Measurements from ENCODE around the gene NPHP3.

NPHP3 gene

GRCh38 chr3:132682201-132682600, 40.0 kb downstream of the NPHP3 start:
- Histone ChIP-seq H2AFZ (ENCODE audit: low read depth, low read length, severe bottlenecking) (no peak overlapping the region), H3K79me2 (ENCODE audit: insufficient read depth, low read length) (no peaks in the 10 kb centered on the region), H3K36me3 (ENCODE audit: low read length) (no peaks in the 10 kb centered on the region), H3K4me3 (ENCODE audit: insufficient read depth, low read length, poor library complexity, severe bottlenecking) (no peak overlapping the region), H3K4me2 (ENCODE audit: low read depth, low read length, poor library complexity, severe bottlenecking) (no peak overlapping the region), H3K27me3 (ENCODE audit: low read length) (no peaks in the 10 kb centered on the region), H3K27ac (ENCODE audit: low read depth, low read length) (no peak overlapping the region), H3K9me2 (replicated peaks; ENCODE audit: insufficient read depth, low read length) (no peaks in the 10 kb centered on the region), H3K9ac (ENCODE audit: low read length) (no peak overlapping the region), H3K9me3 (ENCODE audit: insufficient read depth, low read length) (no peaks in the 10 kb centered on the region), H3F3A (ENCODE audit: insufficient read depth) (no peaks in the 10 kb centered on the region), H4K20me1 (ENCODE audit: low read depth, low read length) (no peaks in the 10 kb centered on the region)
- TF ChIP-seq EZH2phosphoT487 (conservative IDR thresholded peaks at IDR 0.05; ENCODE audit: low read length), result no peak
- no peak for TF ChIP-seq CTCF (IDR thresholded peaks at IDR 0.05; ENCODE audit: insufficient read depth, low read length, poor library complexity, severe bottlenecking)

DNA sequence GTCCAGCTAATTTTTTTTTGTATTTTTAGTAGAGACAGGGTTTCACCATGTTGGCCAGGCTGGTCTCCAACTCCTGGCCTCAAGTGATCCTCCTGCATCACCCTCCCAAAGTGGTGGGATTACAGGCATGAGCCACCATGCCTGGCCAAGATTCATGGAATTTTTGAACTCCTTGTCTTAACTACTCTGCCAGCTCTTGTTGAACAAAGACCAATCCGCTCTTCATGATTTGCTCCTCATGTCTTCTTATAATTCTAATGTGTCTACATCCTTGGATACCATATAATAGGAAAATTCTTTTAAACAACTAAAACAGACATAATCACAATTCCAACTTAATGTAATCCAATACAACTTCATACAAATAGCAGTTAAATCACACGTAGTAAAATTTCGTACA, 40.8 kb downstream of the NPHP3 start:
- no peaks in the 10 kb centered on the region for H3K9me2 ChIP-seq (replicated peaks; ENCODE audit: insufficient read depth, low read length)
- H2AFZ ChIP-seq (ENCODE audit: low read depth, low read length, severe bottlenecking), result no peak overlapping the region
- no peak overlapping the region for H3K4me3 ChIP-seq (ENCODE audit: insufficient read depth, low read length, poor library complexity, severe bottlenecking)
- H3K27ac ChIP-seq (ENCODE audit: low read depth, low read length), result no peak overlapping the region
- H4K20me1 ChIP-seq (ENCODE audit: low read depth, low read length), result no peaks in the 10 kb centered on the region
- H3K9ac ChIP-seq (ENCODE audit: low read length), result no peak overlapping the region
- H3K9me3 ChIP-seq (ENCODE audit: insufficient read depth, low read length), result no peaks in the 10 kb centered on the region
- H3K27me3 ChIP-seq (ENCODE audit: low read length), result no peaks in the 10 kb centered on the region
- no peaks in the 10 kb centered on the region for H3K36me3 ChIP-seq (ENCODE audit: low read length)
- H3K4me2 ChIP-seq (ENCODE audit: low read depth, low read length, poor library complexity, severe bottlenecking), result no peak overlapping the region
- TF ChIP-seq CTCF (IDR thresholded peaks at IDR 0.05; ENCODE audit: insufficient read depth, low read length, poor library complexity, severe bottlenecking), result no peak
- no peaks in the 10 kb centered on the region for H3F3A ChIP-seq (ENCODE audit: insufficient read depth)
- H3K79me2 ChIP-seq (ENCODE audit: insufficient read depth, low read length), result no peaks in the 10 kb centered on the region

DNA sequence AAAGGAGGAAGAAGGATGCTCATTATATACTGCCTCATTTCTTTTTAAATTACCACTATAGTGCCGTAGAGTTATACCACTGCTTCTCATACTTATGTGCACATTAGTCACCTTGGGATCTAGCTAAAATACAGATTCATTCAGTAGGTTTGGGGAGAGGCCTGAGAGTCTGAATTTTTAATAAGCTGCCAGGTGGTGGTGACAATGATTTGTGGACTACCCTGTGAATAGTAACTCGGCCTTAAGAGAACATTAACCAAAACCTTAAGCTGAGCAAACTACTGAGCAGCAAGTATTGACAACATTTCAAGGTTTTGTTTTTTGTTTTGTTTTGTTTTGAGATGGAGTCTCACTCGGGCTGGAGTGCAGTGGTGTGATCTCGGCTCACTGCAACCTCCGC, 42.3 kb downstream of the NPHP3 start:
- no peaks in the 10 kb centered on the region for H3K79me2 ChIP-seq (ENCODE audit: insufficient read depth, low read length)
- H4K20me1 ChIP-seq (ENCODE audit: low read depth, low read length), result no peaks in the 10 kb centered on the region
- no peaks in the 10 kb centered on the region for H3K9me2 ChIP-seq (replicated peaks; ENCODE audit: insufficient read depth, low read length)
- H3K27me3 ChIP-seq (ENCODE audit: low read length), result no peaks in the 10 kb centered on the region
- no peaks in the 10 kb centered on the region for H3K9me3 ChIP-seq (ENCODE audit: insufficient read depth, low read length)
- H3K36me3 ChIP-seq (ENCODE audit: low read length), result peaks cover 6% of the 10 kb centered on the region; the same call in 1 of the 2 replicates
- no peak overlapping the region for H3K4me2 ChIP-seq (ENCODE audit: low read depth, low read length, poor library complexity, severe bottlenecking)
- H3K4me3 ChIP-seq (ENCODE audit: insufficient read depth, low read length, poor library complexity, severe bottlenecking), result no peak overlapping the region
- no peak for TF ChIP-seq CTCF (IDR thresholded peaks at IDR 0.05; ENCODE audit: insufficient read depth, low read length, poor library complexity, severe bottlenecking)
- TF ChIP-seq EZH2phosphoT487 (conservative IDR thresholded peaks at IDR 0.05; ENCODE audit: low read length), result no peak
- no peak overlapping the region for H2AFZ ChIP-seq (ENCODE audit: low read depth, low read length, severe bottlenecking)
- no peak overlapping the region for H3K9ac ChIP-seq (ENCODE audit: low read length)
- H3F3A ChIP-seq (ENCODE audit: insufficient read depth), result no peaks in the 10 kb centered on the region
- H3K27ac ChIP-seq (ENCODE audit: low read depth, low read length), result no peak overlapping the region

DNA sequence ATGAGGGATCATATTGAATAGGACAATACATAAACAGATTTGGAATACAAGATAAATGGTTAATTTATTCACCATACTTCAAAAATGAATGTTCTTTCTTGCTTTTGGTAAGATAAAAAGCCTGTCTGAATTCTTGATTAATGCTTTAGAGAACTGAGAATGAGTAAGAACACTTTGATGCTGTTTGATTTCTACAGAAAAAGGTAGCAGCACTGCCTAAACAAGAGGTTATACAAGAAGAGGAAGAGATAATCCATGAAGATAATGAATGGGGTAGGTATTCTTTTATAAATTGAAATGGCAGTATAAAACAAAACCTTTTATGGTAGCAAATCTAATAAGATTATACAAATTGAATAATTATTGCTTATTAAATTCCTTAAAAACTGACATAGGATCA, 46.8 kb downstream of the NPHP3 start:
- Histone ChIP-seq H4K20me1 (ENCODE audit: low read depth, low read length) (no peaks in the 10 kb centered on the region), H3K36me3 (ENCODE audit: low read length) (peaks cover 26% of the 10 kb centered on the region; the same call in 1 of the 2 replicates), H3K79me2 (ENCODE audit: insufficient read depth, low read length) (no peaks in the 10 kb centered on the region)

More for the DNA sequence above, 46.8 kb downstream of the NPHP3 start:
- Histone ChIP-seq H2AFZ (ENCODE audit: low read depth, low read length, severe bottlenecking) (no peak overlapping the region), H3K9me2 (replicated peaks; ENCODE audit: insufficient read depth, low read length) (no peaks in the 10 kb centered on the region), H3K27ac (ENCODE audit: low read depth, low read length) (no peak overlapping the region), H3K4me3 (ENCODE audit: insufficient read depth, low read length, poor library complexity, severe bottlenecking) (no peak overlapping the region), H3K9me3 (ENCODE audit: insufficient read depth, low read length) (no peaks in the 10 kb centered on the region), H3F3A (ENCODE audit: insufficient read depth) (no peaks in the 10 kb centered on the region), H3K9ac (ENCODE audit: low read length) (no peak overlapping the region), H3K27me3 (ENCODE audit: low read length) (no peaks in the 10 kb centered on the region), H3K4me2 (ENCODE audit: low read depth, low read length, poor library complexity, severe bottlenecking) (no peak overlapping the region)
- TF ChIP-seq CTCF (IDR thresholded peaks at IDR 0.05; ENCODE audit: insufficient read depth, low read length, poor library complexity, severe bottlenecking), result no peak

Measured in SU-DHL-6 (cell line).